GM23338 (cell line): ENCODE data around the gene SEMA5A. TPM values are rescaled to one million over a fixed set of nuclear protein-coding genes. Genes with fewer than 3 reads are reported as not detected.

ENCODE experiments used
- ATAC-seq: fragments of 200-7000 bp; cut with Tn5 transposase; 3 replicates; pipeline ENCODE4 v1.9.1; 2020
- DNase-seq: peaks from one replicate; pipeline ENCODE4 v3.0.0-alpha.2; 2015; ENCODE audit warnings: low spot score
- H2AFZ ChIP-seq: fragments of 200-600 bp; sonication (generic); 2 replicates; pipeline ENCODE4 v1.8.0; 2016; ENCODE audit warnings: antibody characterized with exemption, mild to moderate bottlenecking, moderate library complexity
- H3F3A ChIP-seq: fragments of 200-600 bp; sonication (generic); replicated peaks from 2 replicates; pipeline ENCODE4 v1.8.0; 2017; ENCODE audit warnings: antibody characterized with exemption, mixed run types, low read depth
- H3K27ac ChIP-seq: fragments of 200-600 bp; sonication (generic); 2 replicates; pipeline ENCODE4 v1.6.1; 2016; ENCODE audit warnings: low read depth
- H3K27me3 ChIP-seq: fragments of 200-600 bp; sonication (generic); 2 replicates; pipeline ENCODE4 v1.8.0; 2016; ENCODE audit warnings: mild to moderate bottlenecking, mixed run types, moderate library complexity; ENCODE audit not compliant: insufficient read depth
- H3K36me3 ChIP-seq: fragments of 200-600 bp; sonication (generic); 2 replicates; pipeline ENCODE4 v1.8.0; 2016; ENCODE audit warnings: mild to moderate bottlenecking; ENCODE audit not compliant: insufficient read depth
- H3K4me1 ChIP-seq: fragments of 200-600 bp; sonication (generic); 2 replicates; pipeline ENCODE4 v1.8.0; 2016; ENCODE audit warnings: mild to moderate bottlenecking, moderate library complexity; ENCODE audit not compliant: insufficient read depth
- H3K4me2 ChIP-seq: fragments of 200-600 bp; sonication (generic); 2 replicates; pipeline ENCODE4 v1.7.1; 2017; ENCODE audit warnings: mixed run types
- H3K4me3 ChIP-seq: fragments of 200-600 bp; sonication (generic); 2 replicates; pipeline ENCODE4 v1.6.1; 2016; ENCODE audit warnings: mixed run types
- H3K79me2 ChIP-seq: fragments of 200-600 bp; sonication (generic); replicated peaks from 2 replicates; pipeline ENCODE4 v1.8.0; 2017; ENCODE audit warnings: mild to moderate bottlenecking; ENCODE audit not compliant: insufficient read depth
- H3K9me2 ChIP-seq: fragments of 200-600 bp; sonication (generic); 2 replicates; pipeline ENCODE4 v1.8.0; 2017; ENCODE audit not compliant: insufficient read depth
- H4K20me1 ChIP-seq: fragments of 200-600 bp; sonication (generic); replicated peaks from 2 replicates; pipeline ENCODE4 v1.8.0; 2017; ENCODE audit warnings: mild to moderate bottlenecking; ENCODE audit not compliant: insufficient read depth
- H3K27ac Mint-ChIP-seq: 2 replicates; pipeline ENCODE4 v1.8.0; 2020; ENCODE audit warnings: inconsistent platforms, mild to moderate bottlenecking, moderate library complexity, mixed read lengths
- H3K27me3 Mint-ChIP-seq: 3 replicates; pipeline ENCODE4 v1.8.0; 2022; ENCODE audit warnings: low read depth, mild to moderate bottlenecking, moderate library complexity, mixed read lengths, inconsistent platforms; ENCODE audit not compliant: insufficient read depth, poor library complexity
- H3K36me3 Mint-ChIP-seq: 3 replicates; pipeline ENCODE4 v1.8.0; 2021; ENCODE audit warnings: low read depth, mild to moderate bottlenecking, inconsistent platforms, moderate library complexity, mixed read lengths
- H3K4me1 Mint-ChIP-seq: 3 replicates; pipeline ENCODE4 v1.8.0; 2020; ENCODE audit warnings: mild to moderate bottlenecking, inconsistent platforms, mixed read lengths
- H3K4me3 Mint-ChIP-seq: 3 replicates; pipeline ENCODE4 v1.8.0; 2021; ENCODE audit warnings: moderate library complexity, mild to moderate bottlenecking, inconsistent platforms, mixed read lengths
- H3K9me3 Mint-ChIP-seq: 3 replicates; pipeline ENCODE4 v1.8.0; 2020; ENCODE audit warnings: moderate library complexity, mild to moderate bottlenecking, inconsistent platforms, mixed read lengths
- CREB1 ChIP-seq: fragments of 250-450 bp; sonication (Bioruptor Pico); IDR thresholded peaks from 2 replicates; pipeline ENCODE4 v1.5.0; 2020; ENCODE audit warnings: low read depth, mild to moderate bottlenecking, moderate library complexity
- CTCF ChIP-seq, 2 experiments: fragments of 200-600 bp in 1 of 2; sonication (generic) in 1 of 2; conservative IDR thresholded peaks; 2 replicates each; pipeline versions ENCODE4 v1.5.1 to v1.6.1; 2016 to 2017; ENCODE audit warnings: antibody characterized with exemption in 2 of 2, low read depth in 2 of 2, mild to moderate bottlenecking in 2 of 2, moderate library complexity in 1 of 2
- ETS1 ChIP-seq: IDR thresholded peaks from 2 replicates; pipeline ENCODE4 v1.6.1; 2016; ENCODE audit warnings: antibody characterized with exemption
- EZH2 ChIP-seq: fragments of 200-600 bp; sonication (generic); IDR thresholded peaks from one replicate; pipeline ENCODE4 v1.8.0; 2017; ENCODE audit warnings: antibody characterized with exemption, mild to moderate bottlenecking, low read depth; ENCODE audit not compliant: unreplicated experiment
- JUNB ChIP-seq: IDR thresholded peaks from one replicate; pipeline ENCODE4 v1.6.1; 2016; ENCODE audit warnings: antibody characterized with exemption; ENCODE audit not compliant: unreplicated experiment
- NANOG ChIP-seq: IDR thresholded peaks from 2 replicates; pipeline ENCODE4 v1.6.1; 2016; ENCODE audit warnings: antibody characterized with exemption, borderline replicate concordance
- POLR2AphosphoS5 ChIP-seq: IDR thresholded peaks from 2 replicates; pipeline ENCODE4 v1.6.1; 2016; ENCODE audit warnings: antibody characterized with exemption, low read depth
- REST ChIP-seq: IDR thresholded peaks from one replicate; pipeline ENCODE4 v1.6.1; 2018; ENCODE audit warnings: antibody characterized with exemption; ENCODE audit not compliant: unreplicated experiment
- STAT1 ChIP-seq: IDR thresholded peaks from one replicate; pipeline ENCODE4 v1.6.1; 2016; ENCODE audit warnings: antibody characterized with exemption; ENCODE audit not compliant: unreplicated experiment
- ZNF114 ChIP-seq: fragments of 250-450 bp; sonication (Bioruptor Pico); IDR thresholded peaks from 2 replicates; pipeline ENCODE4 v1.5.0; 2020; ENCODE audit warnings: mild to moderate bottlenecking, moderate library complexity
- ZNF331 ChIP-seq: fragments of 250-450 bp; sonication (Bioruptor Pico); IDR thresholded peaks from 2 replicates; pipeline ENCODE4 v1.5.0; 2020; ENCODE audit warnings: low read depth, mild to moderate bottlenecking, moderate library complexity
- polyA plus RNA-seq: library from polyadenylated mRNA; unstranded; fragments of >200 nt; fragmentation: Nextera tagmentation; extraction: Ambion mirVana; gene quantifications from 2 replicates; pipeline ENCODE4 v1.2.1, GENCODE V29; 2016
- total RNA-seq: library from RNA; depleted of rRNA; stranded (reverse); fragments of >200 nt; shearing (Covaris generic); gene quantifications from 2 replicates; pipeline ENCODE4 v1.2.3, GENCODE V29; 2014

Gene SEMA5A
- total and polyA plus RNA-seq, 2 experiments from 2014 or later: 2.1 to 8.1 TPM

- TF ChIP-seq CREB1: no peak
- TF ChIP-seq NANOG: no peak
- TF ChIP-seq CTCF (conservative IDR thresholded peaks at IDR 0.05; ENCODE audit: low read depth in 2 of 2): no peak
- no peak for TF ChIP-seq REST
Observed at GRCh38 chr5:9331372-9331771, 214.5 kb downstream of the SEMA5A start (continued).

- TF ChIP-seq NANOG: no peak
- no peak for TF ChIP-seq CTCF (conservative IDR thresholded peaks at IDR 0.05; ENCODE audit: low read depth in 2 of 2)
- TF ChIP-seq ETS1: no peak
- no peak for TF ChIP-seq ZNF331 (CRISPR knock-in tag)
- TF ChIP-seq ZNF114 (CRISPR knock-in tag): no peak
- TF ChIP-seq EZH2: no peak
- TF ChIP-seq POLR2AphosphoS5: no peak
- no peak for TF ChIP-seq CREB1
- TF ChIP-seq JUNB: no peak
- no peak for TF ChIP-seq STAT1
- H3K9me2 ChIP-seq: 0 out of 2 replicates have a peak, but pooled peaks cover 3% of the 10 kb centered on the region
- Mint-ChIP-seq H3K4me3 (no peak overlapping the region), H3K36me3 (no peaks in the 10 kb centered on the region), H3K4me1 (peaks cover 11% of the 10 kb centered on the region; the same call in 2 of the 3 replicates), H3K9me3 (no peaks in the 10 kb centered on the region), H3K27ac (no peak overlapping the region), H3K27me3 (peaks cover under 1% of the 10 kb centered on the region)
- H3K27ac ChIP-seq: no peak overlapping the region
- H3K36me3 ChIP-seq: no peaks in the 10 kb centered on the region
- no peaks in the 10 kb centered on the region for H3K4me1 ChIP-seq
- H4K20me1 ChIP-seq: no peaks in the 10 kb centered on the region
- DNase-seq (no peak), ATAC-seq (no peak)
- no peak overlapping the region for H2AFZ ChIP-seq
- H3K4me3 ChIP-seq: no peak overlapping the region
- no peaks in the 10 kb centered on the region for H3K79me2 ChIP-seq
- no peaks in the 10 kb centered on the region for H3K27me3 ChIP-seq
- no peak overlapping the region for H3K4me2 ChIP-seq
- H3F3A ChIP-seq: no peaks in the 10 kb centered on the region
Observed at GRCh38 chr5:9329125-9329524, 216.8 kb downstream of the SEMA5A start.
